SK-N-SH treated with all-trans-retinoic acid at 6 μM for 48 hours (cell line): Measurements from ENCODE around the gene FEN1.

Source experiments
- ATAC-seq: fragments of 200-7000 bp; cut with Tn5 transposase; 3 replicates; pipeline ENCODE4 v1.9.1; 2020; ENCODE audit warnings: mild to moderate bottlenecking, moderate library complexity
- CREB5 ChIP-seq: fragments of 250-450 bp; sonication (Bioruptor Pico); IDR thresholded peaks from 2 replicates; pipeline ENCODE4 v1.5.1; 2020; ENCODE audit warnings: low read depth, mild to moderate bottlenecking, moderate library complexity
- CSDC2 ChIP-seq: fragments of 250-450 bp; sonication (Bioruptor Pico); IDR thresholded peaks from 2 replicates; pipeline ENCODE4 v1.5.0; 2020; ENCODE audit warnings: mild to moderate bottlenecking, moderate library complexity
- ESRRG ChIP-seq: fragments of 250-450 bp; sonication (Bioruptor Pico); IDR thresholded peaks from 2 replicates; pipeline ENCODE4 v1.6.1; 2021; ENCODE audit warnings: mild to moderate bottlenecking
- GLIS3 ChIP-seq: fragments of 250-450 bp; sonication (Bioruptor Pico); IDR thresholded peaks from 2 replicates; pipeline ENCODE4 v1.5.0; 2020; ENCODE audit warnings: mild to moderate bottlenecking, moderate library complexity
- OSR1 ChIP-seq: fragments of 250-450 bp; sonication (Bioruptor Pico); IDR thresholded peaks from 2 replicates; pipeline ENCODE4 v1.8.0; 2022; ENCODE audit warnings: moderate library complexity, mild to moderate bottlenecking, inconsistent platforms
- POU6F1 ChIP-seq: fragments of 250-450 bp; sonication (Bioruptor Pico); IDR thresholded peaks from 2 replicates; pipeline ENCODE4 v1.8.0; 2021; ENCODE audit warnings: low read depth, mild to moderate bottlenecking, moderate library complexity, borderline replicate concordance
- PPARA ChIP-seq: fragments of 250-450 bp; sonication (Bioruptor Pico); IDR thresholded peaks from 2 replicates; pipeline ENCODE4 v1.5.0; 2020; ENCODE audit warnings: mild to moderate bottlenecking, borderline replicate concordance
- RARB ChIP-seq: fragments of 250-450 bp; sonication (Bioruptor Pico); IDR thresholded peaks from 2 replicates; pipeline ENCODE4 v1.8.0; 2021; ENCODE audit warnings: mild to moderate bottlenecking, moderate library complexity
- TCF4 ChIP-seq: fragments of 250-450 bp; sonication (Bioruptor Pico); IDR thresholded peaks from 2 replicates; pipeline ENCODE4 v1.8.0; 2021; ENCODE audit warnings: mild to moderate bottlenecking, moderate library complexity, borderline replicate concordance
- ZC3H10 ChIP-seq: fragments of 250-450 bp; sonication (Bioruptor Pico); IDR thresholded peaks from 2 replicates; pipeline ENCODE4 v1.5.1; 2021; ENCODE audit warnings: mild to moderate bottlenecking, moderate library complexity
- ZFP3 ChIP-seq: fragments of 250-450 bp; sonication (Bioruptor Pico); IDR thresholded peaks from 2 replicates; pipeline ENCODE4 v1.5.0; 2020; ENCODE audit warnings: mild to moderate bottlenecking, moderate library complexity
- ZFP30 ChIP-seq: fragments of 450-650 bp; formaldehyde crosslinking; IDR thresholded peaks from 2 replicates; pipeline ENCODE4 v1.5.0; 2022; ENCODE audit warnings: mild to moderate bottlenecking, moderate library complexity
- ZNF565 ChIP-seq: fragments of 450-650 bp; formaldehyde crosslinking; conservative IDR thresholded peaks from 2 replicates; pipeline ENCODE4 v1.5.0; 2020; ENCODE audit warnings: low read depth, mild to moderate bottlenecking, moderate library complexity
- ZNF70 ChIP-seq: fragments of 450-650 bp; formaldehyde crosslinking; IDR thresholded peaks from 2 replicates; pipeline ENCODE4 v1.5.0; 2020; ENCODE audit warnings: mild to moderate bottlenecking, moderate library complexity
- ZNF8 ChIP-seq: fragments of 450-650 bp; formaldehyde crosslinking; IDR thresholded peaks from 2 replicates; pipeline ENCODE4 v1.5.0; 2020; ENCODE audit warnings: mild to moderate bottlenecking, moderate library complexity
- TF ChIP-seq, protein P1 (sequence below): fragments of 250-450 bp; sonication (Bioruptor Pico); IDR thresholded peaks from 2 replicates; pipeline ENCODE4 v1.5.1; 2021; ENCODE audit warnings: mild to moderate bottlenecking, moderate library complexity
- TF ChIP-seq, protein P2 (sequence below): fragments of 250-450 bp; sonication (Bioruptor Pico); IDR thresholded peaks from 2 replicates; pipeline ENCODE4 v1.8.0; 2020; ENCODE audit warnings: mild to moderate bottlenecking, moderate library complexity, borderline replicate concordance
- TF ChIP-seq, protein P3 (sequence below): fragments of 250-450 bp; sonication (Bioruptor Pico); IDR thresholded peaks from 2 replicates; pipeline ENCODE4 v1.5.0; 2020; ENCODE audit warnings: mild to moderate bottlenecking, moderate library complexity

The FEN1 gene

DNA sequence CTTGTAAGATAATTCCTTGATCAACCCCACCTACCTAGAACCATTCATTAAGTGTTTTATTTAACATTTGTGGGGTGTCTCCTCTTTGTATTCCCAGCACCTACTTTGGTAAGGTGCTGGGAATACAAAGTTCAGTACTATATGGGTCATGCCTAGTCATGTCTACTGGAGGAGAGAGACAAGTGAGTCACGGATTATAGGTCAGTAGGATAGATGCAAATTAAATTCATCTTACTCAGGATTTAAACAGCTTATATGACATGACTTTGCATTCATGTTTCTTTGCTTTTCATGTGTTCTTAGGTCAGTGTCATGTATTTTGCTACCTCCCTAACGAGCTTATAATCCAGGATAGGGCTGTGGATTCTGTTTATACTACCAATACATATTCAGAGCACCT, 27.5 kb downstream of the FEN1 start (continued):
- no peak for TF ChIP-seq CREB5 (CRISPR knock-in tag)
- TF ChIP-seq ZFP3 = no peak
- no peak for TF ChIP-seq ZFP30
- TF ChIP-seq, protein P1, sequence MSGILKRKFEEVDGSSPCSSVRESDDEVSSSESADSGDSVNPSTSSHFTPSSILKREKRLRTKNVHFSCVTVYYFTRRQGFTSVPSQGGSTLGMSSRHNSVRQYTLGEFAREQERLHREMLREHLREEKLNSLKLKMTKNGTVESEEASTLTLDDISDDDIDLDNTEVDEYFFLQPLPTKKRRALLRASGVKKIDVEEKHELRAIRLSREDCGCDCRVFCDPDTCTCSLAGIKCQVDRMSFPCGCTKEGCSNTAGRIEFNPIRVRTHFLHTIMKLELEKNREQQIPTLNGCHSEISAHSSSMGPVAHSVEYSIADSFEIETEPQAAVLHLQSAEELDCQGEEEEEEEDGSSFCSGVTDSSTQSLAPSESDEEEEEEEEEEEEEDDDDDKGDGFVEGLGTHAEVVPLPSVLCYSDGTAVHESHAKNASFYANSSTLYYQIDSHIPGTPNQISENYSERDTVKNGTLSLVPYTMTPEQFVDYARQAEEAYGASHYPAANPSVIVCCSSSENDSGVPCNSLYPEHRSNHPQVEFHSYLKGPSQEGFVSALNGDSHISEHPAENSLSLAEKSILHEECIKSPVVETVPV (CRISPR knock-in tag) = no peak
- no peak for TF ChIP-seq ZC3H10 (CRISPR knock-in tag)
- TF ChIP-seq, all 23 proteins: peak for 0

DNA sequence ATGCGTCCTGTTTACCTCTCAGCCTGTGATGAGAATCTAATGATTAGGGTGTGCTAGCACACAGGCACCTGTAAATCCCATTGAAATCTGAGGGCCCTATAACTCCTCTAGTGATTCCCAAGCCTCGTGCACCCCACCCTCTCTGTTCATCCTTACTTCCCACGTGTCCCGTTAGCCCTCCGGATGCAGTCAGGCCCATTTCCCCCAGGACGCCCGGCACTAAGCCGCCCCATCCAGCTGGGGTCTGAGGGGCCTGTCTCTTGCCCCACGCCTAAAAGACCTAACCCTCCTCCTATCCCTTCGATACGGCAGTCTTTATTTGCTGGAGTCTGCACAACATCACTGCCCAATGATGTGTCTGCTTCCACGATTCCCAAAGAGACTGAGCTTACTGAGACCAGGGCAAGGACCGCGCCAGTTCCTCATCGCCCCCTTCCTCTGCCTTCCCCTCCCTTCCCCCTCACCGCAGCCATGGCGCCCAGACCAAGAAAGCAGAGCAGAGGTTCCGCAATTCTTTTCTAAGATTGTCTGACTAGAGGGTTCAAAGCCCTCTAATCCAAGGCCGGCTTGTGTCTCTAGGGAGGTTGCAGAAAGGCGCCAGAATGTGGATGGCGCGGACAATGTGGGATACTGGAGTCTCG, 34.3 kb downstream of the FEN1 start:
- no peak for ATAC-seq
- TF ChIP-seq ZNF8 (CRISPR knock-in tag) (no peak), OSR1 (CRISPR knock-in tag) (no peak), ZNF70 (peak; percentile 49; the same call in 1 of the 2 replicates)
- TF ChIP-seq, protein P2, sequence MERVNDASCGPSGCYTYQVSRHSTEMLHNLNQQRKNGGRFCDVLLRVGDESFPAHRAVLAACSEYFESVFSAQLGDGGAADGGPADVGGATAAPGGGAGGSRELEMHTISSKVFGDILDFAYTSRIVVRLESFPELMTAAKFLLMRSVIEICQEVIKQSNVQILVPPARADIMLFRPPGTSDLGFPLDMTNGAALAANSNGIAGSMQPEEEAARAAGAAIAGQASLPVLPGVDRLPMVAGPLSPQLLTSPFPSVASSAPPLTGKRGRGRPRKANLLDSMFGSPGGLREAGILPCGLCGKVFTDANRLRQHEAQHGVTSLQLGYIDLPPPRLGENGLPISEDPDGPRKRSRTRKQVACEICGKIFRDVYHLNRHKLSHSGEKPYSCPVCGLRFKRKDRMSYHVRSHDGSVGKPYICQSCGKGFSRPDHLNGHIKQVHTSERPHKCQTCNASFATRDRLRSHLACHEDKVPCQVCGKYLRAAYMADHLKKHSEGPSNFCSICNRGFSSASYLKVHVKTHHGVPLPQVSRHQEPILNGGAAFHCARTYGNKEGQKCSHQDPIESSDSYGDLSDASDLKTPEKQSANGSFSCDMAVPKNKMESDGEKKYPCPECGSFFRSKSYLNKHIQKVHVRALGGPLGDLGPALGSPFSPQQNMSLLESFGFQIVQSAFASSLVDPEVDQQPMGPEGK = no peak
- TF ChIP-seq, all 23 proteins: peak for 1

DNA sequence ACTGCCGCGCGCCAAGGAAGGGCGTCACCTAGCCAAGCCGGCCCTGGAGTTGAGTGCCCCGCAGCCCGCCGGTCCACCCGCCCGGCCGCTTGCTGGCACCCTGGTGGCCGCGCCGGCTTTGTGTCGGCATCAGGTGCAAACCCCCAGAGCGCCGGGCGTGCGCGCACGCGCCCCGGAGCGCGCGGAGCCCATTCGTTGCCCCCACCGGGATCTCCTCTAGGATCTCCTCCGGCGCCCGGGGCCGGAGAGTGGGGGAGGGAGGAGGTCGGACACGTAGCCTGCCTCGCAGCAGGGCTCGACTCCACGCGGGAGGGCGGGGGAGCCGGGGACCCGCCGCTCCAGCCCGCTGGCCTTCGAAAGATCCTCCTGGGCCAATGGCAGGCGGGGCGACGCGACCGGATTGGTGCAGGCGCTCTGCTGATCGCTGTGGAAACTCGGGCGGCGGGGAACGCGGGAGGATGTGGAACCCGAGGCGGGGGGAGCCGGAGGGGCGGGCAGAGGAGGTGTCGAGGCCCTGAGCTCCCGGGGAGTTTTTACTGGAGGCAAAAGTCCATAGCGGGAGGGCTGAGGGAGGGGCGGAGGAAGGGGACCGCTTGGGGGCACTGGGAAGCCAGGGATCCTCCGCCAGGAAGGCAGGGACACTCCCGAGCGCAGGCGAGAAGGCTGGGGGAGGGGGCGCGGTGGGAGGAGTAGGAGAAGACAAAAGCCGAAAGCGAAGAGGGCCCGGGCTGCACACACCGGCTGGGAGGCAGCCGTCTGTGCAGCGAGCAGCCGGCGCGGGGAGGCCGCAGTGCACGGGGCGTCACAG, 35.1 kb downstream of the FEN1 start, which contains the start of gene FADS2:
Gene FADS2 (plus strand): TSS at position 730 of the 808 bp plus-strand sequence. CDS start 91 bp downstream, outside the sequence.
- ATAC-seq = peak; percentile 87
- no peak for TF ChIP-seq GLIS3 (CRISPR knock-in tag)
- TF ChIP-seq, protein P2 = 0 out of 2 replicates have a peak, but pooled peaks have one; percentile 18
- no peak for TF ChIP-seq PPARA (CRISPR knock-in tag)
- TF ChIP-seq, protein P3, sequence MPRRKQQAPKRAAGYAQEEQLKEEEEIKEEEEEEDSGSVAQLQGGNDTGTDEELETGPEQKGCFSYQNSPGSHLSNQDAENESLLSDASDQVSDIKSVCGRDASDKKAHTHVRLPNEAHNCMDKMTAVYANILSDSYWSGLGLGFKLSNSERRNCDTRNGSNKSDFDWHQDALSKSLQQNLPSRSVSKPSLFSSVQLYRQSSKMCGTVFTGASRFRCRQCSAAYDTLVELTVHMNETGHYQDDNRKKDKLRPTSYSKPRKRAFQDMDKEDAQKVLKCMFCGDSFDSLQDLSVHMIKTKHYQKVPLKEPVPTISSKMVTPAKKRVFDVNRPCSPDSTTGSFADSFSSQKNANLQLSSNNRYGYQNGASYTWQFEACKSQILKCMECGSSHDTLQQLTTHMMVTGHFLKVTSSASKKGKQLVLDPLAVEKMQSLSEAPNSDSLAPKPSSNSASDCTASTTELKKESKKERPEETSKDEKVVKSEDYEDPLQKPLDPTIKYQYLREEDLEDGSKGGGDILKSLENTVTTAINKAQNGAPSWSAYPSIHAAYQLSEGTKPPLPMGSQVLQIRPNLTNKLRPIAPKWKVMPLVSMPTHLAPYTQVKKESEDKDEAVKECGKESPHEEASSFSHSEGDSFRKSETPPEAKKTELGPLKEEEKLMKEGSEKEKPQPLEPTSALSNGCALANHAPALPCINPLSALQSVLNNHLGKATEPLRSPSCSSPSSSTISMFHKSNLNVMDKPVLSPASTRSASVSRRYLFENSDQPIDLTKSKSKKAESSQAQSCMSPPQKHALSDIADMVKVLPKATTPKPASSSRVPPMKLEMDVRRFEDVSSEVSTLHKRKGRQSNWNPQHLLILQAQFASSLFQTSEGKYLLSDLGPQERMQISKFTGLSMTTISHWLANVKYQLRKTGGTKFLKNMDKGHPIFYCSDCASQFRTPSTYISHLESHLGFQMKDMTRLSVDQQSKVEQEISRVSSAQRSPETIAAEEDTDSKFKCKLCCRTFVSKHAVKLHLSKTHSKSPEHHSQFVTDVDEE (CRISPR knock-in tag) = peak; percentile 58; the same call in 1 of the 2 replicates
- no peak for TF ChIP-seq ZFP3
- TF ChIP-seq CSDC2 (CRISPR knock-in tag) = no peak
- TF ChIP-seq POU6F1 (CRISPR knock-in tag) = no peak
- no peak for TF ChIP-seq TCF4 (CRISPR knock-in tag)
- TF ChIP-seq ESRRG = no peak
- TF ChIP-seq ZC3H10 (CRISPR knock-in tag) = no peak
- TF ChIP-seq ZNF565 (CRISPR knock-in tag) = no peak
- TF ChIP-seq RARB (CRISPR knock-in tag) = no peak
